OCI-LY1 (cell line): ENCODE results near the gene STK25.

Experiments used
- H2AFZ ChIP-seq: fragments of 200-600 bp; sonication (generic), shearing (Covaris generic); 2 replicates; pipeline ENCODE4 v1.6.0; 2014; ENCODE audit warnings: antibody characterized with exemption, mild to moderate bottlenecking, low read length
- H3F3A ChIP-seq: fragments of 200-600 bp; sonication (generic), shearing (Covaris generic); 2 replicates; pipeline ENCODE4 v1.6.0; 2014; ENCODE audit warnings: mild to moderate bottlenecking, antibody characterized with exemption, low read length, moderate library complexity; ENCODE audit not compliant: insufficient read depth
- H3K27ac ChIP-seq: fragments of 200-600 bp; sonication (generic); 2 replicates; pipeline ENCODE4 v1.5.1; 2014; ENCODE audit warnings: low read length, mixed run types, mild to moderate bottlenecking, low read depth; ENCODE audit not compliant: poor library complexity, severe bottlenecking
- H3K27me3 ChIP-seq: fragments of 200-600 bp; sonication (generic); 2 replicates; pipeline ENCODE4 v1.6.0; 2014; ENCODE audit warnings: antibody characterized with exemption, mild to moderate bottlenecking, low read length, moderate library complexity; ENCODE audit not compliant: insufficient read depth
- H3K36me3 ChIP-seq: fragments of 200-600 bp; sonication (generic); 2 replicates; pipeline ENCODE4 v1.6.1; 2014; ENCODE audit warnings: mild to moderate bottlenecking, antibody characterized with exemption, low read length, moderate library complexity, mixed read lengths; ENCODE audit not compliant: insufficient read depth
- H3K4me1 ChIP-seq: fragments of 200-600 bp; sonication (generic); 2 replicates; pipeline ENCODE4 v1.5.1; 2014; ENCODE audit warnings: mild to moderate bottlenecking, low read length, moderate library complexity; ENCODE audit not compliant: insufficient read depth, severe bottlenecking
- H3K4me2 ChIP-seq: fragments of 200-600 bp; sonication (generic), shearing (Covaris generic); 2 replicates; pipeline ENCODE4 v1.6.1; 2014; ENCODE audit warnings: low read length
- H3K4me3 ChIP-seq: fragments of 200-600 bp; sonication (generic); 2 replicates; pipeline ENCODE4 v1.5.1; 2014; ENCODE audit warnings: low read length, low read depth, mild to moderate bottlenecking, mixed read lengths; ENCODE audit not compliant: poor library complexity, severe bottlenecking
- H3K79me2 ChIP-seq: fragments of 200-600 bp; shearing (Covaris generic); 2 replicates; pipeline ENCODE4 v1.6.1; 2016; ENCODE audit warnings: mixed run types, low read length, mixed read lengths; ENCODE audit not compliant: insufficient read depth
- H3K9ac ChIP-seq: fragments of 200-600 bp; sonication (generic), shearing (Covaris generic); 2 replicates; pipeline ENCODE4 v1.6.1; 2014; ENCODE audit warnings: mild to moderate bottlenecking, low read length, mixed read lengths
- H3K9me2 ChIP-seq: fragments of 200-600 bp; sonication (generic), shearing (Covaris generic); 2 replicates; pipeline ENCODE4 v1.6.1; 2014; ENCODE audit warnings: low read depth, mild to moderate bottlenecking, low read length, mixed read lengths
- H3K9me3 ChIP-seq: fragments of 200-600 bp; shearing (Covaris generic); 2 replicates; pipeline ENCODE4 v1.6.1; 2014; ENCODE audit warnings: low read length, mixed read lengths
- H4K20me1 ChIP-seq: fragments of 200-600 bp; sonication (generic), shearing (Covaris generic); 2 replicates; pipeline ENCODE4 v1.6.0; 2016; ENCODE audit warnings: mild to moderate bottlenecking, low read length; ENCODE audit not compliant: insufficient read depth
- CTCF ChIP-seq: fragments of 200-600 bp; sonication (generic), shearing (Covaris generic); IDR thresholded peaks from 2 replicates; pipeline ENCODE4 v1.5.1; 2017; ENCODE audit warnings: mild to moderate bottlenecking, antibody characterized with exemption, low read length, moderate library complexity, mixed read lengths
- EZH2 ChIP-seq: fragments of 200-600 bp; sonication (generic), shearing (Covaris generic); IDR thresholded peaks from 2 replicates; pipeline ENCODE4 v1.8.0; 2017; ENCODE audit warnings: borderline replicate concordance, mixed run types, mild to moderate bottlenecking, antibody characterized with exemption, low read length, moderate library complexity, mixed read lengths

Gene STK25

DNA sequence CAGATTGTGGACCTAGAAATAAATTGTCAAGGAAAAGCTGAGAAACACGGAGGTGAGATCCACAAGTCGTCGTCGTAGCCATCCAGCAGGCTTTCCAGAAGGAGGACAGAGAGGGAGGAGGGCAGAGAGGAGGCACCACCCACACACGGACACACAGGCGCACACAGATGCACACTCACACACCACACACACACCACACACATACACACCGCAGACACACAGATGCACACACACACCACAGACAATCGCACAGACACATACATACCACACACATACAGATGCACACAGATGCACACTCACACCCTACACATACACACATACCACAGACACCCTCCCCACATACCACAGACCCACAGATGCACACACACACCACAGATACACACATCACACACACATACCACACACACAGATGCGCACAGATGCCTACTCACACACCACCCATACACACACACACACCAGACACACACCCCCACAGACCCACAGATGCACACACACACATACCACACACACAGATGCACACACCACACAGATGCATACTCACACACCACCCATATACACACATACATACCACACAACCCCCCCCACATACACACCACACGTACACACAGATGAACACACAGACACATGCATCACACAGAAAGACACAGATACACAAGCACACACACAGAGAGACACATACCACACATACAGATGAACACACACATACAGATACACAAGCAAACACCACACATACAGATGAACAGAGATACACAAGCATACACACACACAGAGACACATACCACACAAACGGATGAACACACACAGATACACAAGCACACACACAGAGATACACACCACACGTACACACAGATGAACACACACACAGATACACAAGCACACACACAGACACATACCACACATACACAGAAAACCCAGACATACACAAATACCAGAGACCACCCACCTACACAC is 37.4 kb upstream of the STK25 start:
- Histone ChIP-seq H2AFZ (no peak overlapping the region), H3K27ac (no peak overlapping the region), H3K4me1 (no peaks in the 10 kb centered on the region), H3K9me2 (no peaks in the 10 kb centered on the region), H3K27me3 (no peaks in the 10 kb centered on the region), H4K20me1 (no peaks in the 10 kb centered on the region), H3K79me2 (no peaks in the 10 kb centered on the region), H3K4me3 (no peak overlapping the region), H3K9ac (no peak overlapping the region), H3K9me3 (no peaks in the 10 kb centered on the region), H3F3A (no peaks in the 10 kb centered on the region), H3K4me2 (no peak overlapping the region), H3K36me3 (no peaks in the 10 kb centered on the region)
- no peak for TF ChIP-seq CTCF
- no peak for TF ChIP-seq EZH2

- Histone ChIP-seq H3K27me3 (peaks cover 5% of the 10 kb centered on the region; the same call in 1 of the 2 replicates), H3K4me3 (no peak overlapping the region), H3K4me2 (no peak overlapping the region), H4K20me1 (no peaks in the 10 kb centered on the region), H3K27ac (no peak overlapping the region), H3K36me3 (no peaks in the 10 kb centered on the region), H2AFZ (no peak overlapping the region), H3K9me2 (no peaks in the 10 kb centered on the region), H3K9me3 (no peaks in the 10 kb centered on the region), H3K4me1 (no peaks in the 10 kb centered on the region), H3K79me2 (no peaks in the 10 kb centered on the region), H3K9ac (no peak overlapping the region), H3F3A (no peaks in the 10 kb centered on the region)
- TF ChIP-seq CTCF (no peak), EZH2 (no peak)
Observed at GRCh38 chr2:241545106-241545505, 36.7 kb upstream of the STK25 start.

DNA sequence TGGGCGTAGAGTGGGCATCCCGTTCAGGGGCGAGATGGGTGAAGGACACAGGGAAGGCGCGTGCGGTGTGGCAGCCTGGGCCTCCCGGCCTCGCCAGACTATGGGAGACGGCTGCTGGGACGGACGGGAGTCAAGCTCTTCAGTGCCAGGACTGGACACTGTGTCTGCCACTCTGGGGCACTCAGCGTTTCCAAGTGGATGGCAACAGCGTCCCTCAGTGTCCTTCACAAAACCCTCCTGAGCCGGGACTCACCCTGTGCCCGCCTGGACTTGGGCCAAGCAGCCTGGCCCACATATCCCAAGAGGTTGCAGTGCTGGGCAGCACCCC is 33.9 kb upstream of the STK25 start:
- Histone ChIP-seq H3K79me2 (no peaks in the 10 kb centered on the region), H3K4me1 (no peaks in the 10 kb centered on the region)

More for the DNA sequence above, 33.9 kb upstream of the STK25 start:
- TF ChIP-seq EZH2 (no peak), CTCF (no peak)
- H3K4me2 ChIP-seq: no peak overlapping the region
- H4K20me1 ChIP-seq: no peaks in the 10 kb centered on the region
- H3K27me3 ChIP-seq: peaks cover 6% of the 10 kb centered on the region; the same call in 1 of the 2 replicates
- no peak overlapping the region for H3K27ac ChIP-seq
- no peak overlapping the region for H2AFZ ChIP-seq
- no peaks in the 10 kb centered on the region for H3K9me2 ChIP-seq
- H3K9ac ChIP-seq: no peak overlapping the region
- H3F3A ChIP-seq: no peaks in the 10 kb centered on the region
- no peaks in the 10 kb centered on the region for H3K9me3 ChIP-seq
- no peaks in the 10 kb centered on the region for H3K36me3 ChIP-seq
- H3K4me3 ChIP-seq: no peak overlapping the region
